ENCODE data around the gene RALGPS1.
"Not testable (repeated sequence)": the region's sequence is repeated elsewhere in the genome, so short reads cannot be mapped to it uniquely, and the experiment has no call there.

The RALGPS1 gene

DNA sequence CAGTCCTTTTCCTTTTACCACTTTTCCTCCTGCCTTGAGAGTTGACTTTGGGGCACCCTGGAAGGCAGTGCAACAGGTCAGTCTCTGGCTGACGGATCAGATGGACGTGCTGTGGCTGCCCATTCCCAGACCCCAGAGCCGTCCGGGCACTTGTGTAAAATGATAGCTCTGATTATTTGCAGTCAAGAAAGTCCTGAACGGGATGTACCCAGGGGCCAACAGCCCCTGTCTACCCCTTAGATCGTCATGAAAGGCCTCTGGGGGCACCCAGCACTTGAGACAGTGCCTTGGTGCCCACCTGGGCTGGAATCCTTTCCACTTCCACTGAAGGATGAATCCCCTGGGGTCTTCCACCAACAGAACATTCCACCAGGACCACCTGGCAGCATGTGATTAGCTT, 225.6 kb downstream of the RALGPS1 start:
- DNase-seq, result no peak

DNA sequence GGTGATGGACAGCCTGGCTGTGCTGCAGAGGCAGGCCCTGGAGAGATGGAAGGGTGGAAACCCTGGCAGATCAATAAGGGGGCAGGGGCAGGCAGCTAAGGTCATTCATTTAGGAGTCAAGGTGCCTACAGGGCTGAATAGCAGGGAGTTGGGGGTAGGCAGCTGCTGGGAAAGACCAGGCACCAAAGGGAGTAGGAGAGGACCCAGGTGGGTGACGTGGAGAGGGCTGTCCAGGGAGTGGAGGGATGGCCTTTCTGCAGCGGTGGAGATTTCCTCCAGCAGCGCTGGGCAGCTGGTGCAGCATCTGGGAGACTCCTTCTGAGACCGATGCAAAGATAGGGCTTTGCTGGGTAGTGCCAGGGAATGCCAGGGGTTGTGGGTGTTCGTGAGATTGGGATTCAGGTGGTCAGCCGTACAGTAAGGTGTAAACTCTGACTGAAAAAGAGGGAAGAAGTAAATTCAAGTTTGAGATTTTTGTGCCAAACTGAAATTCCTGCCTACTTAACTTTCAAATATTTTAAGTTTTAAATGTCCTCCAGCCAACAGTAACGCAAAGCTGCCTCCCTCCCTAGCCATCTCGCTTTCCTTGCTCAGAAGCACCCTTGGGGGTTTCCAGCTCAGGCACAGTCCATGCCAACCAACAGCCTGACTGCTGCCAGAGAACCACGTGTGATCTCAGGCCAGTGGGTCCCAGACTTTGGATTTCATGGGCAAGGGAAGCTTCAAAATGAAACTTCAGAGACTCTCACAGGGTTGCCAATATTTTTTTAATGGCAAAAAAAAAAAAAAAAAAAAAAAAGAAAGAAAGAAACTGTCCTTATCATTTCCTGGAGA, 226.5 kb downstream of the RALGPS1 start:
- DNase-seq, result no peak

DNA sequence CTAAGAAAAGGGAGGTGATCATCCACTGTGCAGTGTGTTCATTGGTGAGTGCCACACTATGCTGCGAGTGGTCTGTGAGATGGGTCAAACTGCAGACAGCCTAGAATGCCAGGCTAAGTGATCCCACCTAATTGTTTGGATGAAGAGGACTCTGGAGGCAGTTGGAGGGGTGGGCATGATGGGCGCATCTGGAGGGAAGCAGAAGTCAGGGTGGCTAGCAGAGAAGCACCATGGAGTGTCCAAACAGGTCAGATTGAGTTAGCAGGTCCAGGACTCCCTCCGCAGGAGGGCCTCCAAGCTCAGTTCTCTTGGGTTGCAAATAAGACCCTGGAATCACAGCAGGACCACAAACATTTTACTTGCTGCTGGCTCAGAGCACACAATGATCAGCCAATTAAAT, 227.7 kb downstream of the RALGPS1 start:
- no peak for DNase-seq

DNA sequence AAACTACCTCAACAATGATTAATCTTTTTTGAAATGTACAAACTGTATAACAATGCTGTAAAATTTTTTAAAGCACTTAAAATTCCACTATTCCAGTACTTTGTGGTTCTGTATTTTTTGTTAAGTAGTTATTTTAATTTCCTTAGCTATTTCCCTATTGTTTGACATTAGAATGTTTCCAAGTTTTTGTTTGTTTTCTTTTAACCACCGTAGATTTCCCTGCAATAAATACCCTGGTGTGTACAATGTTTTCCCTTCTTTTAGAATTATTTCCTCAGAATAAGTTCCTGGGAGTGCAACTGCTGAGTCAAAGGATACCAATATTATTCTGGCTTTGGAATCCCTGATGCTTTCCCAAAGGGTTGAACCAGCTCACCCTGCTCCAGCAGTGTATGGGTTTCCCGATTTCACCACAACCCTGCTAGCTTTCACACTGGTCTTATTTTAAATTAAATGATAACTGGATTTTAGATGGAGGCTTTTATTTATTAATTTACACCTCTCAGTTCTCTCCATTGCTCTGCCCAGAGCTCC, 228.4 kb downstream of the RALGPS1 start:
- DNase-seq, result no peak

DNA sequence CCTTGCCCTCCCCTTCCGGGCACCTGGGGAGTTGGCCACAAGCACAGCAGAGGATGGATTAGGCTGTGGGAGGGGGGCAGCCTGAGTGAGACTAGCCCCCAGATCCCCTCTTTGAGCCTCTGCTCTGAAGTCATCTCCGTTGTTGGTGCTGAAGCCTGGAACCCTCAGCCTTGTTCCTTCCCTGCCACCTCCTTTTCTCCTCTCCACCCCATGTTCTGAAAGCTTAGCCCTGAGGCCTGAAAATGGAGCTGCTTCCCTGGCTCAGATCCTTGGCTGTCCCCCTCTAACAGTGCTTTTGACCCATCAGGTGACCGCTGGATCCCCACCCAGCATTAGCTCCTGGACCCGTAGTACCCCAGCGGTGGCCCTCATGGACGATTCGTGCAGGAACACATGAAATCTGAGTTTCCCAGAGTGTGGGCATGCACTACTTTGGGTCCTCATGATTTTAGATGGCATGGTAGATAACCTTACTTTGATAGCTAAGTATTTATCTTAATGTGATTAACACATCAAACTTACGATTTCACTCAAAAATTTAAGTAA, 229.4 kb downstream of the RALGPS1 start:
- DNase-seq, result no peak

DNA sequence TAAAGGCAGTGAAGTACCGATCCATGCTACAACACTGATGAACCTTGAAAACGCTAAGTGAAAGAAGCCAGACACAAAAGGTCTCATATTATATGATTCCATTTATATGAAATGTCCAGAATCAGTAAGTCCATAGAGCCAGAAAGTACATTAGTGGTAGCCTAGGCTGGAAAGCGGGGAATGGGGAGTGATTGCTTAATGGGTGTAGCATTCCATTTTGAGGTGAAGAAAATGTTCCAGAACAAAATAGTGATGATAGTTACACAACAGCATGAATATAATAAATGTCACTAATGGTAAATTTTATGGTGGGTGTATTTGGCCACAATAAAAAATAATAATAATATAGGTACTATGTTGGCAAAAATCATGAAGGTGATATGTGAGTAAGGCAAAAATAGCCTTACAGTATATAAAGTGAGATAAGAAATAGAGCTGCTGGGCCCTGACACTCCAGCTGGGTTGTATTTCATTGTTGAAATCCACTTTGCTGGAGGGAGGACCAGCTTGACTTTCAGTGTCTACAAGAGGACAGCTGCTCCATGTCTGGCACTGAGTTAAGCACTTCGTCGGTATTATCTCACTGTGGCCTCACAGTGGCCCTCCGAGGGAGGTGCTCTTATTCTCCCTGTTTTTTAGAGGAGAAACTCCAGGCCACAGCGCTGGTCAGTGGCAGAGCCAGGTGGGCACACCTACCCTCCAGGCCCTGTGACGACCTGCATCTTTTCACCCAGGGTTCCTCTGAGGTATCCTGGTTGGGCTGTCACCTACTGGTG, 230.3 kb downstream of the RALGPS1 start:
- no peak for DNase-seq

DNA sequence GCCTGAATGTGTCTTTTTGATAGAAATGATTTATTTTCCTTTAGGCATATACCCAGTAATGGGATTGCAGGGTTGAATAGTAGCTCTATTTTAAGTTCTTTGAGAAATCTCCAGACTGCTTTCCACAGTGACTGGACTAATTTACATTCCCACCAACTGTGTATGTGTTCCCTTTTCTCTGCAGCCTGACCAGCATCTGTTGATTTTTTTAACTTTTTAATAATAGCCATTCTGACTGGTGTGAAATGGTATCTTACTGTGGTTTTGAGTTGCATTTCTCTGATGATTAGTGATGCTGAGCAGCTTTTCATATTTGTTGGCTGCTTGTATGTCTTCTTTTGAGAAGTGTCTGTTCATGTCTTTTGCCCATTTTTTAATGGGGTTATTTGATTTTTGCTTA, 232.3 kb downstream of the RALGPS1 start:
- DNase-seq, result not testable (repeated sequence)

DNA sequence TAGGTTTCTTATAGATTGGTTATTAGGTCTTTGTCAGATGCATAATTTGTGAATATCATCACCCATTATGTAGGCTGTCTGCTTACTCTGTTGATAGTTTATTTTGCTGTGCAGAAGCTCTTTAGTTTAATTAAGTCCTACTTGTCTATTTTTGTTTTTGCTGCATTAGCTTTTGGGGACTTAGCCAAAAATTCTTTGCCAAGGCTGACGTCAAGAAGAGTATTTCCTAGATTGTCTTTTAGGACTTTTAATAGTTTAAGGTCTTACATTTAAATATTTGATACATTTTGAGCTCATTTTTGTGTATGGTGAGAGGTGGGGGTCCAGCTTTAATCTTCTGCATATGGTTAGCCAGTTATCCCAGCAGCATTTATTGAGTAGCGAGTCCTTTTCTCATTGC, 232.7 kb downstream of the RALGPS1 start:
- DNase-seq, result no peak

DNA sequence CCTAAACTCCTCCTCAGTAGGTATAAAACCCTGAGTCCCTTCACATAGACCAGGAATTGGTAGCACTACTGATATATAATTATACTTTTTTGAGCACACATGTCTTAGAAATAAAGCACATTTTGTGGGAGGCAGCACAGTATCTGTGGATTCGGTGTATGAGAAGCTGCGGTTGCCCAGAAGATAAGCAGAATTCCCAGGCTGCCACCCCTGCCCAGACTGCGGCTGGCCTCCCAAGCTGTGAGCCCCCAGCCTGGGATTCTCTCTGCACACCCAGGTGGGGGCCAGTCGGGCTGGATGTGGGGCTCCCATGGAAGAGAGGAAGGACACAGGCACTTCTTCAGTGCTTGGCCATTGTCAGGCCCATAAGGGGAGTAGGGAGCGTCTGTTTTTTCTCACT, 233.4 kb downstream of the RALGPS1 start:
- no peak for DNase-seq

DNA sequence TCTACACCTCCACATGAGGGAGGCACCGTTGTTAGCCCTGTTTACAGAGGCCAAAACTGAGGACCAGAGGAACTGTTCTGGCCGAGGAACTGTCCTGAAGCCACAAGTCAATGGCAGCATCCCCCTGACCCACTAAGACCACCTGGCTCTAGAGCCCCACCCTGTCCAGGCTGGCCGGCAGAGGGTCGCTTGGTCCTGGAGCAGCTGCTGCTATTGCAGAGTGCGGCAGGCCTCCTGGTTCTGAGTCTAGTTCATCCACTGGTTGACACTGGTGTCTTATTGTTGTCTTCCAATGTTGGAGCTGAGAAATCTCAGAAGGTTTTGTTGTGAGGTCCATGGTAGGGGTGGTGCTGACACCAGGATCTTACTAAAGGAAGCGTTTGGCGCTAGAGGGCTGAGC, 234.4 kb downstream of the RALGPS1 start:
- DNase-seq, result no peak

DNA sequence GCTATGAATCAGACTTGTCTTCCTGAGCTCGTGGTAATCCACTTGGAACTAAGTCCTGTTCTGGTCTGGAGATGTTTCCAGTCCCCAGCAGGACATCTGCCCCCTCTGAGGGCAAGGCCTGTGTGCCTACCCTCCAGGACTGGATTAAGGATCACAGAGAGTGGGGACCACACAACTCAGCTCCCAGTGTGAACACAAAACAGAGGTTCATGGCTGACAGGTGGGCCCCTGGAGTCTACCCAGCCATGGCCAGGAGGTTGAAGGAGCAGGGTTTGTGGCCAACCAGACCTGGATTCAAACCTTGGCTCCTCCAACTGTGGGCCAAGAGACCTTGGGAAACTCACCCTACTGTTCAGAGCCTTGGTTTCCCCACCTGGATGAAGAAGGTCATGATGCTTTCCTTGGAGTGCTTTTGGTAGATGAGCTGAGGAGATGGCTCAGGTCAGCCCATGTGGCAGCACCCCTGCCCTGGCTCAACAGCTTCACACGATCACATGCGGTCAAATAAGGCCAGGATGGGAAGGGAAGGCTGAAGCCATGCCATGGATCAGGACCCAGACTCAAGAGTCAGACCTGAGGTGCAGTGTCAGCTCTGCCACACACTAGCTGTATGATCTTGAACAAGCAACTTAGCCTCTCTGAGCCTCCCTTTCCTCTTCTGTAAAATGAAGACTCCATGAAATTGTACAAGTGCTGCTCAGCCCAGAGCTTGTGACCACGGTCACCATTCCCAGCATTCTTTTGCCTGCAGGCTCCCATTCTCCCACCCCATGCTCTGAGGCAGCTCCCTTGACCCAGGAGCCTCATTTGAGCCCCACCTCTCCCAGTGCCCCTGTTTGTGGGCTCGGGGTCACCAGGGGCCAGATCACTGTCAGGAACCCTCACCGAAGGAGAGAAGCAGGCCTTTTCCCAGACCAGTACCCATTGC, 235.1 kb downstream of the RALGPS1 start:
- DNase-seq, result no peak

DNA sequence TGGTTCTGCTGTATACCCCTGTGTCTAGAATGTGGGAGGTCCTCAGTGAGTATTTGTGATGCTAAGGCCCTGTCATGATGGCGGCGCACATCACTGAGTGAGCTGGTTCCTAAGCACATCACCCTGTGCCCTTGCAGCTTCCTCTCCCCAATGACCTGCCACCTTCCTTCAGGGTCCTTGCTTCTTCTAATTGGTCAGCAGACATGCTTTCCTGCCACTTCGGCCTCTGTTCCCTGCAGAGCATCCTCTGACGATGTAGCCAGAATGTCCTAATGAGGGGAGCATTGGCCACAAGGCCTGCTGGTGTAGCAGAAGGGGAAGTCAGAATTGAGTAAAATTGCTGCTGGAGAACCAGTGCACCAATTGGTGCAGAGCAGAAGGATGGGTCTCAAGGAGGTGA, 238.9 kb downstream of the RALGPS1 start:
- no peak for DNase-seq

DNA sequence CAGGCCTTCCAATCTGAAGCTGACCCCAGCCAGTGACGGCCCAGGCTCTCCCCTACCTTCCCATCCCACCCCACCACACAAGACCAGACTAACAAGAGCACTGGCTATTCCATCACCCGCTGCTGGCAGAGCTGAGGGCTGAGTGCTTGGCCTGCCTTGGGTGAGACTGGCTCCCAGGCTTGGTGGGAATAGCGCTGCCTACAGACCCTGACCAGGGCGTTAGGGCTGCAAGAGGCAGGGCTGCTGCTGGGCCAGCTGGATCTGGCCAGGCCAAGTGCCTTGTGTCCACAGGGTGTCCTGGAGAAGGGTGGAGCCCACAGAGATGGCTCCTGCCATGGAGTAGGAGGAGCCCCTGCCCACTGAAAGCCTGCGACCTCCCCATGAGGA, 239.4 kb downstream of the RALGPS1 start:
- DNase-seq, result no peak

DNA sequence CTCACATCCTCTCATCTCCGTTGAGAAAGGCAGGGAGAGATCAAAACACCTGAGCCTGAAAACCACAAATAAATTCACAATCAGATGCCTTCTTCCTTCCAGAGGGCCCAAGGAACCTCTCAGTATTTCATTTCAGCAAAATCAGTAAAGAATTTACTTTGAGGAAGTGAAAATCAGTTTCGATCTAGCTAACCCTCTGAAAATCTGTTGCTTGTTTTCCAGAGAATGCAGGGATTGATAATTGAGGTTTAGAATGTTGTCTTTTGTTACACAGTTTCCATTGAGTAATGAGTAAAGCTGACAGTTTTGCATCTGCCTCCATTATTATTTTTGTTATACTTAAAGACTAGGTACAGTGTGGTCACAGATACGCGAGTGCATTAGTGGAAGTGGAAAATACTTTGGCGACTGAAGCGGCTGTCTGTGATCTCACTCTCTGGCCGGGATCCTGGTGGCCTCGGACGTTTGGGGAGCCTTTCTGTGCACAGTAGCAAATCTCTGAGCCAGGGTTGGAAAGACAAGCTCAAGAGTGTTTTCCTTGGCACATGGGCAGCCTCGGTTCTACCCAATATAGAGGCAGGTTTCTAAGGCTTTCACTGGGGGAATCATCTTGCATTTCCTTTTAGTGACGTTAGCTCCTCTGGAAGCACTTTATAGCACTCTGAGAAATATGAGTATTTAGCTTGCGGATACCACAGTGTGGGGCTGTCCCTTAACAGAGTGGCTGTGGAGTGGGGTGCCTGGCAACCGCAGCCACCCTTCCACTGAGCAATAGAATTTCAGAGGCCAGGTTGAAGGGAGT, 240.0 kb downstream of the RALGPS1 start:
- peak; percentile 79 for DNase-seq

DNA sequence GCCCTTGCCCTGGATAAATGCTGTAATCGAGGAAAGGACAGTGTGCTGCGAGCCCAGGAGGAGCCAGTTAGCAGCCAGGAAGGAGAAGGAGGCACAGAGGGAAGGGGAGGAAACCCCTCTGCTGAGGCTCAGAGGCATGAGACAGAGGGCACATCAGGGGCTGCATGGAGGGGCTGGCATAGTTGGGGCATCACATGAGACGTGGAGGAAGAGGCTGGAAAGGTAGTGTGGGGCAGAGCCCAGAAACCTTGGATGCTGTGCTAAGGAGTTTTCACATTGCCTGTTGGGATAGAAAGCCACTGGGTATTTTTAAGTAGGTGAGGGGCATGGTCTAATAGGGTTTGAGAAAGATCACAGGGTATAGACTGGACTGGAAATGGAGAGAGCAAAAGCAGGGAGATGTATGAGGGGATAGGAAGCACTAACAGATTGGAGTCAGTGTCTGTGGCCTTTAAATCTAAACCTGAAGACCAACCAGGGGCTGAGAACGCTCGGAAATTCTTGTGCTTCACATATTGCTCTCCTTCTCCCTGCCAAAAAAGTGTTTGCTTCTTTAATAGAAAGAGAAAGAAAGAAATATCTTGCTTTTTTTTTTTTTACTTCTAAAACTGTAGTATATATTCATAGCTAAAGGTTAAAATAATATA, 240.9 kb downstream of the RALGPS1 start:
- DNase-seq, result no peak

DNA sequence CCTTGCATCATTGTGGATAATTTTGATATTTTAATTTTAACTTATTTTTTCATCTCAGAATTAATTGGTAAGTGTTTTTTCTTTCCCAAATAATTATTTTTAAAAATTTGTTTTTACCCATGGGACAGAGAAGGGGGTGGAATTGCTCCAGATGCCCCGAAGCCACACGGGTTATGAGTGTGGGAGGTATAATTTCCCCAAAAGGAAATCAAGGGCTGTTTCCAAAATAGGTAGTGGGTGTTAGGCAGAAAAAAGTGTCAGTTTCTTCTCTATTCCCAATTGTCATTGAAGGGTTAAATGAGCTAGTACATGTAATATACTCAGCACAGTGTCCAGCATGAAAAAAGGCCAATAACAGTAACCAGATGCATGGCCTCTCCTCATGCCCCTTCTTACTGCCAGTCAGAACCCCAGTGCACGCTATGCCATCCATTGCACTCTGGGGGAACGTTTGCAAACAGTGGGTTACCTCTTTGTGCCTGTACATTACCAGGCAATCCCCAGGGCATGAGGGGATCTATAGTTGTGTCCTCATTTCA, 244.3 kb downstream of the RALGPS1 start:
- no peak for DNase-seq

DNA sequence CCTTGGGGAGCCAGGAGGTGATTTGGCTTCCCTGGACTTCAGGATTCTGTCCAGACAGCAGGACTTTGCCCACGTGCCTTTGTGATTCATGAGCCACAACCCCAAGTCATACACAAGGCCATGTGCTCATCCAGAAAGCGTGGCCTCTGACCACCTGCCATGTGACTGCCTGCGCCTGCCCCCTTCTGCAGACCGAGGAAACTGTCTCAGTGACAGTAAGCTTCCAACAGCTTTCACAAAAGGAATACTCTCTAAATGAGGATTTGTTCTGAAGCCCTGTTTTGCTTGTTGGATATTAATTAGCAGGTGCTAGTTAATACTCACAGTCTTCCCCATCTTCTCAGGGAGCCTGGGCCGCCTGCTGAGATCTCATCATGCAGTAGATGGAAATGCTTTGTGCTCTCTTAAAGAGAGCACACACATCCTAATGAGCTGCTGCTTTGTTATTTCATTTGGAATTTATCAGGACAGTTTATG, 244.8 kb downstream of the RALGPS1 start:
- DNase-seq, result peak; percentile 46

DNA sequence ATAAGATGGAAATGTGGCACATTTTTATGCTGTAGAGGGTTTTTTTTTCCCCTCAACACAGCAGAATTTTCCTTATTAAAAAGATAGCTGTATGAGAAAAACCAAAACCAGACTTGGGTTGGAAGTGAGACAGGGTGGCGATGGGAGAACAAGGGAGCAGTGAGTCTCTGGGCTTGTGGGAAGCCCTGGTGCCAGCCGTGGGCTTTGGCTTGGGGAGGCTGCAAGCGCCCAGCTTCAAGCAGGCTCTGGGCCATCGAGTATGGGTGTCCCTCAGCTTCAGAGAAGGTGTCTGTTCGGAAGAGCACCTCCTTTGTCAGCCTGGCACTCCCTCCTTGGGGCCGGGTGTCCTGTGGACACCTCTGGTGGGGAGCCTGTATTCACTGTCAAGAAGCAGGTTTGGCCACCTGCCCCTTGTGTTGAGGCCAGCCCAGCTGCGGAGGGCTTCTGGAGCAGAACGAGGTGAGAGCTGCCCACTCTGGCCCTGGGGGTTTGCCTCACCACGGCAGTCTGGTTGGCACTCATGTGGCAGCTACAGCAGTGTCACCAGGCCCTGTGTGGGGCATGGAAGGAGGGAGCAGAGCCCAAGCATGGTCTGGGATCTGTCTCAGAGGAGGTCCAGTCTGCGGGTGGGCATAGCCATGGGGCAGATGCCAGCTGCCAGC, 245.5 kb downstream of the RALGPS1 start:
- no peak for DNase-seq

DNA sequence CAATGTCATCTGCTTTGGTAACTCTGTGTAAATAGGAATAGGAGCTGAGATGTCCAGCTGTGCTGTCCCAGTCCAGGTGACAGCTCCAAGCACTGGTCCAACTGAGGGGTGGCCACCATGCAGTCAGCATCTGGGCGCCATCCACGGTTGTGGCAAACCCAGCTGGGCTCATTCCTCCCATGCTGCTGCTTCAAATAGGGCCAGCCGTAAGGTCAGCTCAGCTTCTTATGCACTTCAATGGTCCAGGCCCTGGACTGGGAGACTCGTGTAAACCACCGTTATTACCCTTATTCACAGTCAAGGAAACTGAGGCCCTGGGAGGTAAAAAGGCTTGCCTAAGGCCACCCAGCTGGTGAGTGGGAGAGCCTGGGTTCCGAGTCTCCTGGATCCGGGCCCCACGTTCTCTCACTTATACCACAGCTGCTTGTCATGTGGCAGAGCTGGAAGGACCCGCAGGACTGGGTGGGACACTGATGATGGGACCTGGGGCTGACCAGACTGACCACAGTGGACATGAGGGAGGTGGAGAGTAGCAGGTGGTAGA, 246.6 kb downstream of the RALGPS1 start:
- no peak for DNase-seq
